Measurements from ENCODE around the gene SIX2.

Gene SIX2

DNA sequence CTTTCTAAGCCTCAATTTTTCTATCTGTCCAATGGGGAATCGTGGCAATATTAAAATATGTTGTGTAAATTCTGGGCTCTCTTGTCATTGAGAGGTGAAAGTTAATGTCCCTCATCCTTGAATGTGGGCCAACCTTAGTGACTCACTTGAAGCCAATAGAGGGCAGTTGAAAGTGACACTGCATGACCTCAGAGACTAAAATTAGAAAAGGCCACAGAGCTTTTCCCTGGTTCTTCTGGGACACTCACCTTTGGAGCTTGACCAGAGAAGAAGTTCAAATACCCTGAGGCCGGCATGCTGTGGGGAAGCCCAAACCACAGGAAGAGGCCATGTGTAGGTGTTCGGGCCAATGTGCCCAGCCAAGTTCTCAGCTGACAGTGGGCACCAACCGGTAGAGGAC is 24.1 kb upstream of the SIX2 start:
- no peak for TF ChIP-seq JUND (IDR thresholded peaks at IDR 0.05; ENCODE audit: low read depth)
- peak in 1 of 2 experiments; percentile 32 for DNase-seq (ENCODE audit: low read depth in 1 of 2, low spot score in 1 of 2)
- in situ Hi-C loops (cut with HindIII; ENCODE audit: low pct_unique_long_range_greater_than_20kb, low sequenced_read_pairs) = no loop called here

DNA sequence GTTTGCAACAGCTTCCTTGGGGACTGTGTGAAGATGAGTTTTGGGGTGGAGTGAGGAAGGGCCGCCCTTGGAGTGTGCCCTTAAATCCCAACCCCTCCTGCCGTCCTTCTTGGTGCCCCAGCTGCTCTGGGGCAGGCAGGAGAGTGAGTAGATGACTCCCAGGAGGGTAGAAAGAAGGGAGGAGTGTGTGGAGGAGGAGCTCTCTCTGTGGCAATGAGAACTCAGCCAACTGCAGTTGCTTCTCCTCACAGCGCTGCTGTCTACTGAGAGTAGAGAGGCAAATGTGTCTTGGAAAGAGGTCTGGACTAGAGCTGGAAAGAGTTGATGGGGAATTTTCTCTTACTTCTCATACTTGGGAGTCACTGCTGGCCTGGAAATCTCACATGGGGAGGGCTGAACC is 21.8 kb upstream of the SIX2 start:
- TF ChIP-seq JUND (IDR thresholded peaks at IDR 0.05; ENCODE audit: low read depth) = no peak
- no peak for DNase-seq (ENCODE audit: low read depth in 1 of 2, low spot score in 1 of 2)
- in situ Hi-C loops (cut with HindIII; ENCODE audit: low pct_unique_long_range_greater_than_20kb, low sequenced_read_pairs) = no loop called here

DNA sequence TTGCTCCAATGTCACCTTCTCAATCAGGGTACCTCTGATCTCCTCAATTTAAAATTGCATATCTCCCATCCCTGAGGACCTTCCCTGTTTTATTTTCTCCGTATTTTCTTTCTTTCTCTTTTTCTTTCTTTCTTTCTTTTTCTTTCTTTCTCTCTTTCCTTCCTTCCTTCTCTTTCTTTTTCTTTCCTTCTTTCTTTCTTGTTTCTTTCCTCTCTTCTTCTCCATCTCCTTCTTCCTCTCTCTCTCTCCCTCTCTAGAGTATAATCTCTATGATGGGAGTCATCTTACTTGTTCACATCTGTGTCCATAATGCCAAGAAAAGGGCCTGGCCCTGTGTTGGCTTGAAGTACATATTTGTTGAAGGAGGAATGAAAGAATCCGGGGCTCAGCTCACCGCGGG is 21.3 kb upstream of the SIX2 start:
- DNase-seq (ENCODE audit: low read depth in 1 of 2, low spot score in 1 of 2) = no peak
- no peak for TF ChIP-seq JUND (IDR thresholded peaks at IDR 0.05; ENCODE audit: low read depth)
- in situ Hi-C loops (cut with HindIII; ENCODE audit: low pct_unique_long_range_greater_than_20kb, low sequenced_read_pairs) = no loop called here

DNA sequence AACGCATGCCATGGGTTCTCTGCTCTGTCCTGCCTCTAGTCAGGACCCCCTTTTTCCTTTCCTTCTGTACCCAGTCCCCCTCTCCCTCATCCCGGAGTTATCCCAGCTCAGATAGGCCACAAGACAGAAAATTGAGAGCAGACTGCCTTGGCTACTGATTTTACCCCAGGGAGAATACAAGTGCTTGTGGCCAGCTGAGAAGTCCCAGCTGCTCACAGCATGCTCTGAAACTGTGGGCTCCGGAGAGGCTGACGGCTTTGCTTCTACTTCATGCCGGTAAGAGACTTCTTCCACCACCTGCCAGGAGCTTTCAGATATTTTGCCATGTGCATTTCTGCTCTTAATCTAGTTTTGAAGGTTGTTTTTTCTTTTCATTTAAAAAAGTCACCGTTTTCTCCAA is 20.0 kb upstream of the SIX2 start:
- TF ChIP-seq JUND (IDR thresholded peaks at IDR 0.05; ENCODE audit: low read depth) = no peak
- DNase-seq (ENCODE audit: low read depth in 1 of 2, low spot score in 1 of 2) = no peak
- in situ Hi-C loops (cut with HindIII; ENCODE audit: low pct_unique_long_range_greater_than_20kb, low sequenced_read_pairs) = no loop called here

DNA sequence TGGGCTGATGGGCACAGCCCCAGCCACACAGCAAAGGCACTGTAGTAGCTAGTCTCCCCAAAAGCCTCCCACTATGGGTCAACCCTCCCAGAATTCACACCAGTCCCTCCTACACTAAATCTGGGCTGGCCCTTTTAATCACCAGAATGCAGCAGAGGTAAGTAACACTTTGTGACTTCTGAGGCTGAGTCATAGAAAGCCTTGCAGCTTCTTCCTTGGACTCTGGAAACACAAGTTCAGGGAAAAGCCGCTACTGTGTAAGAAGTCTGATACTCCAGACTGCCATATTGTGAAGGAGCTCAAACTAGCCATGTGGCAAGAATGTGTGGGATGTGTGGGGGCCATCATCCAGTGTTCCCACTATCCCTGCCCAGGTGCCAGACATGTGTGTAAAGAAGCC is 19.0 kb upstream of the SIX2 start:
- no peak for DNase-seq (ENCODE audit: low read depth in 1 of 2, low spot score in 1 of 2)
- in situ Hi-C loops (cut with HindIII; ENCODE audit: low pct_unique_long_range_greater_than_20kb, low sequenced_read_pairs) = no loop called here
- no peak for TF ChIP-seq JUND (IDR thresholded peaks at IDR 0.05; ENCODE audit: low read depth)

DNA sequence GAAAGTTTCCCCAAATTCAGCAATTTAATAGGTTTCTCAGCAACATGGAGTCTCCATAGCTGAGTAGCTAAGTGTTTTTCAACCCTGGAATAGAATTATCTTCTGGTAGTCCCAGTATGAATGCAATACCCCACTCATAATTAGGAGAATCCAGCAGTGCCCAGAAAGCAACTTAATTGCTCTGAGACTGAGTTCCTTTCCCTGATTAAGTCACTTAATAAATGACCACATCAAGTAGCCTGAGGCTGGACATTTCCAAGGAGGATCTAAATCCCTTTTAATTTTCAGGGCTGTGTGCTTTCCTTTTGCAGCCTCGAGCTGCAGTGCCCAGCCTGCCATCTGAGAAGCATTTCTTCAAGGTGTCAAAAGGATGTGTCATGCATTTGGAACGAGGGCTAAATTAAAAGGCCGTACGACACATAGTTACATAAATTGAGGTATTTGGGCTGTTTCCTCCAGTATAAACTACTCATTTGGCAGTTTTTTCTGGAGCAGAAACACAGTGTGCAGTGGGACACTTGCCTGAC is 17.7 kb upstream of the SIX2 start:
- no peak for DNase-seq (ENCODE audit: low read depth in 1 of 2, low spot score in 1 of 2)
- in situ Hi-C loops (cut with HindIII; ENCODE audit: low pct_unique_long_range_greater_than_20kb, low sequenced_read_pairs) = no loop called here
- no peak for TF ChIP-seq JUND (IDR thresholded peaks at IDR 0.05; ENCODE audit: low read depth)

DNA sequence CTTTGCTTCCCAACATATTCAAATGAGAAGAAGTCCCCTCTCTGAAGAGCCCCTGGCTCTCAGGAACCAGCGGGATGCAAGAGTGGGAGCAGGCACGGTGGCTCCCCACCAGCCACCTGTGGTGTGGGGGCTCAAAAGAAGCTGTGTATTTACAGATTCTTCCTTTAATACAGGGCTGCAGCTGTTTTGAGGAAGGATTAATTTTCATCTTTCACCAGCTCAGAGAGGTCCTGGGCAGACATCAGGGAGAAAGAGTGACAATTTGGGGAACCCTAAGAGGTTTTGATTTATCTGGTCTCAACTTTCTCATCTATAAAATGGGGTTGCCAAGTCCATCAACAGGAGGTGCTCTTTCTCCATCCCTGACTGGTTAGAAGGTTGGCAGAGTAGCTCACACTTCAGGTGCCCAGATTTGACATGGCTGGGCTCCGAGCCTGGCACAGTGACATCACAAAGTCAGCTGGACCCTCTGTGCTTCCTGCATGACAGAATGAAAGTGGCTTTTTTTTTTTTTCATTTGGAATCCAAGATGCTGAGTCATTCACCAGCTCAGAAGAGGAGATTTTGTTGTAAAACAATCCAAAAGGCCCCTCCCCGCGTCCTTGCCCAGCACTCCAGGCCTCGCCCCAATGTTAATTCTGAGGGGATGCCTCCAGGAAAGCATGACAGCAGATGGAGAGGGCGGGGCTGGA is 15.5 kb upstream of the SIX2 start:
- in situ Hi-C loops (cut with HindIII; ENCODE audit: low pct_unique_long_range_greater_than_20kb, low sequenced_read_pairs) = no loop called here
- no peak for DNase-seq (ENCODE audit: low read depth in 1 of 2, low spot score in 1 of 2)
- TF ChIP-seq JUND (IDR thresholded peaks at IDR 0.05; ENCODE audit: low read depth) = no peak

DNA sequence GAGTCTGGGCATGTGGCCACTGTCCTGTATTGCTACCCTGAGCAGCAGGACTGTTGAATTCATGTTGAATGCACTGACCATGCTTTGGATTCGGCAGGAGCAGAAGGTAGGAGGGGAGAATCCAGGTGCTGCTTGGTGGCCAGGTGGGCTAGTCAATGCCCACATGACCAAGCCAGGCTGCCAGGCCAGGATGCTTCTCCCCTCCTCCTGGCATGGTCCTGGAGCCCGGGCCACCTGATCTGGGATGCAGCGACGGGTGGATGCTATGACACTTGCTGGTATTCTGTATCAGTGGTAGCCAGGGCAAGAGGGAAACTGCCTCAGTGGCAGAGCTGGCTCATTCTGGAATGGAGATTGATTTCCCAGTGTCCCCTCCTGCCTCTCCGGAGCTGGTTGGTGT is 14.8 kb upstream of the SIX2 start:
- in situ Hi-C loops (cut with HindIII; ENCODE audit: low pct_unique_long_range_greater_than_20kb, low sequenced_read_pairs) = no loop called here
- DNase-seq (ENCODE audit: low read depth in 1 of 2, low spot score in 1 of 2) = no peak
- TF ChIP-seq JUND (IDR thresholded peaks at IDR 0.05; ENCODE audit: low read depth) = no peak

DNA sequence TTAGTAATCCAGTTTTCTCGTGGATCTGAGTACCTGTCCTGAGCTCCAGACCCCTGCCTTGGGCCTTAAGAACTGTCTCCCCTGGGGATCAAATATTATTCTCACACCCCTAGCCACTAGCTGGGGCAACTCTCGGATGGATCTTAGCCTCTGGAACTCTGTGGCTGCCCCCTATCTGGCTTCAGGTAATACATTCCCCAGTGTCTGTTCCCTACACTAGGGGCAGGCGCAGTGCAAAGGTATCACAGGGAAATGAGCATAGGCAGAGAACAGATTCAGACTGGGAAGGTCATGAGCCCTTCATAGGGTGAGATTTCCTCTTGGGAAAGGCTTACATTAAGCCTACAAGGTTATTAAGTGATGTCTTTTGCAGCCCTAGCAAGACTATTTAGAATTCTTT is 11.2 kb upstream of the SIX2 start:
- TF ChIP-seq JUND (IDR thresholded peaks at IDR 0.05; ENCODE audit: low read depth) = no peak
- no peak for DNase-seq (ENCODE audit: low read depth in 1 of 2, low spot score in 1 of 2)
- in situ Hi-C loops (cut with HindIII; ENCODE audit: low pct_unique_long_range_greater_than_20kb, low sequenced_read_pairs) = no loop called here

DNA sequence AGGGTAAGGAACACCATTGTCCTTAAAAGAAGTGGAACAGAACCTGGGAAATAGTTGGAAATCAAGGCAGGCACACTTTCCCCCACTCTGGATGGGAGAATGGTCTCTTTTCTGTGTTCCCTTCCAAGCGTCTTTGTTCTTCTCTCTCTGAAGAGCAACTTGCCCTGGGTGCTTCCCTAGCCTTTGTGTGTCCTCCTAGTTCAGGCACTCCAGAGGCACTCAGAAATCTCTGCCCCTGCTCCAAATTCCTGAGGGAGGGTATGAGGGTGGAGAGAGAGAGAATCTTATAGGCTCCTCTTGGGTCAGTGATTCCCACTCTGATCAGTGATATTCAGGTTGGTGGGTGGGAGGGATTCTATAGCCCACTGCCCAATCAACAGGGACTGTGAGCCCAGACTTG is 8.8 kb upstream of the SIX2 start:
- in situ Hi-C loops (cut with HindIII; ENCODE audit: low pct_unique_long_range_greater_than_20kb, low sequenced_read_pairs) = no loop called here
- TF ChIP-seq JUND (IDR thresholded peaks at IDR 0.05; ENCODE audit: low read depth) = no peak
- no peak for DNase-seq (ENCODE audit: low read depth in 1 of 2, low spot score in 1 of 2)

DNA sequence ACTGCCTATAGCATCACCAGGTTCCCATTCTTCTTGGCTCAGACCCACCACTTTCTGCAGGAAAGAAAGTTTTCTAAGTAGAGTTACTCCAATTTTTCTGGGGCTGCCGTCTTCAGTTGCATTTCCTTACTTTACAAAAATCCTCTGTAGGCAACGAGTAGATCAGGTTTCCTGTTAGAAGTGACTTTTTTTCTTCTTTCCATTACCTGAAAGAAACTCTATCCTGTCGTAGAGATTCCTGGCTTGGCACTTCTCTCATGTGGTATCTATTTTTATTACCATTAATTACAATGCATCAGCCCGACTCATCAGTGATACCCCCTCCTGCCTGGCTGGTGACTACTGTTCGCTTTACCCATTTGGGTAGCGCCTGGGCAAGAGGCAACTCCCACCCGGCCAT is 5.6 kb upstream of the SIX2 start:
- in situ Hi-C loops (cut with HindIII; ENCODE audit: low pct_unique_long_range_greater_than_20kb, low sequenced_read_pairs) = no loop called here
- no peak for TF ChIP-seq JUND (IDR thresholded peaks at IDR 0.05; ENCODE audit: low read depth)
- DNase-seq (ENCODE audit: low read depth in 1 of 2, low spot score in 1 of 2) = no peak

DNA sequence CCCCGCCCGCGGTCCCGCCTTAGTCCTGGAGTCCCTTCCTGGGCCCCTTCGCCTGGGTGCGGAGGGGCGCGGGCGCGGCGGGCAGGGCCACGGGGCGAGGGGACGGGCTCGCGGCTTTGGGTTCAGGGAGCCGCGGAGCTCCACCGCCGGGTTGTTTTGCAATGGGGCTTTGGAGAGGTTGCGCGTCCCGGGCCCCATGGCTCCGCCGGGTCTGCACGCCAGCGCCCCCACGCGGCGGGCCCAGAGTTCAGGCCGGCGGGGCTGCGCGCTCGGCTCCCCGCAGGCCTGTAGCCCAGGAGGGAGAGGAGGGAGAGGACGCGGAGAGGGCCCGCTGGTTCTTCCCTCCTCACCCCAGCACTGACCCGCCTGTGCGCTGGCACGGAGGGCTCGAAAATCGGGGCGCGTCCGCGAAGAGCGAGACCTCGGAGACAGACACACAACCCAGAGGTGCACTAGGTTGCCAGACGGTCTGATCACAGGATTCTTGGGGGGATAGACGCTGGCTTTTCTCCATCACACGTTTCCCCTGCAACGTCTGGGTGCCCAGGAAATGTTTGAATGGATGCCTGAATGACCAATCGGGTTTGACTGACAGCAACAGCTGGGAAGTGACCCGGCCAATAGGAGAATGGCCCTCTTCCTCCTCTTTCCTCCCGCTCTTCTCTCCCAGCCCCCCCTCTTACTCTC is 4.9 kb upstream of the SIX2 start:
- no peak for DNase-seq (ENCODE audit: low read depth in 1 of 2, low spot score in 1 of 2)
- in situ Hi-C loops (cut with HindIII; ENCODE audit: low pct_unique_long_range_greater_than_20kb, low sequenced_read_pairs) = no loop called here
- TF ChIP-seq JUND (IDR thresholded peaks at IDR 0.05; ENCODE audit: low read depth) = no peak

DNA sequence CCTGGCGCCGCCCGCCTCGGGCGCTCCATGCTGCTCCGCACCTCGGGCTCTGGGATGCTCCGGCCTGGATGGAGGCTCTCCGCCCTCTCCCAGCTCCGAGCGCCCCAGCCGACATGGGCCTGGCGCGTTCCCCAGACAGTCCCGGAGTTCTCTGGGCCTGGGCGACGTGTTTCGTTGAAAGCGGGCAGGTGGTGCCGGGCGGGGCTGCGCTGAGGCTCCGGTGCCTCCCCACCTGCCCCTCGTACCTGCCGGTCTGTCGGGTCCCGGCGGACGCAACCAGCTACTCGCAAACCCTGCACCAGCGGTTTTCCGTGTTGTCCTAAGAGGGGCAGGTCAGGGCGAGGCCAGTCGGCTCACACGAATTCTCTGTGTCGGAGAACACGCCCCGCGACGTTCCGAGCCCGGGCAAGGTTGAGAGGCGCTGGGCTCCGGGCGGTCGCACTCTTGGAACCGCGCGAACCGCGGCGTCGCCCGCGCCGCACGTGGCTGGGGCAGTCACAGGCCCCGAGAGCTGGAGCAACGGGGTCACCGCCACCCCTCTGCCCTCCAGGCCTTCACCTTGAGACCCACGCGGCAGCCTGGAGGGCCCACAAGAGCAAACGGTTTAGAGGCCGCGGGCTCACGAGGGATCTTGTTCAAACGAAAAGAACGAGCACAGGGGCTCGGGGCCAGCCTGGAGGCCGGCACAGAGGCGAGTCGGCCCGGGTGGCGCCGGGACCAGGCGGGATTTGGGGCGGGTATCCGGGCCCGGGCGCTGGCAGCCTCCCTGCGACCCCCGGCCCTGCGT is 4.2 kb upstream of the SIX2 start:
- no peak for DNase-seq (ENCODE audit: low read depth in 1 of 2, low spot score in 1 of 2)
- no peak for TF ChIP-seq JUND (IDR thresholded peaks at IDR 0.05; ENCODE audit: low read depth)
- in situ Hi-C loops (cut with HindIII; ENCODE audit: low pct_unique_long_range_greater_than_20kb, low sequenced_read_pairs) = no loop called here

All from T47D (cell line).